ENCODE measurements around the gene ARFIP1. TPM values are rescaled to one million over a fixed set of nuclear protein-coding genes. Genes with fewer than 3 reads are reported as not detected.
"Not testable (repeated sequence)": the region's sequence is repeated elsewhere in the genome, so short reads cannot be mapped to it uniquely, and the experiment has no call there.

The ARFIP1 gene
- total RNA-seq, 6 experiments from 2014 or later: 34.8 to 44.3 (median 37.7) TPM

DNA sequence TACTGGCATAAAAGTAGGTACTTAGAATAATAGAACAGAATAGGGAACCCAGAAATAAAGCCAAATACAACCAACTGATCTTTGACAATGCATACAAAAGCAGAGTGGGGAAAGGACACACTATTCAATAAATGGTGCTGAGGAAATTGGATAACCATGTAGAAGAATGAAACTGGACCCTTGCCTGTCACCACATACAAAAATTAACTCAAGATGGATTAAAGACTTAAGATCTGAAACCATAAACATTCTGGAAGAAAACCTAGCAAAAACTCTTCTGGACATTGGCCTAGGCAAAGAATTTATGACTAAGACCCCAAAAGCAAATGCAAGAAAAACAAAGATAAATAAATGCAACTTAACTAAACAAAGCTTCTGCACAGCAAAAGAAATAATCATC lies 45.6 kb downstream of the ARFIP1 start:
- Mint-ChIP-seq H3K36me3 (ENCODE audit: low read depth) (peaks cover 24% of the 10 kb centered on the region), H3K9me3 (peaks cover 8% of the 10 kb centered on the region), H3K4me3 (no peak overlapping the region), H3K4me1 (ENCODE audit: low read depth) (peaks cover 12% of the 10 kb centered on the region; the same call in 1 of the 2 replicates), H3K27ac (no peak overlapping the region), H3K27me3 (ENCODE audit: insufficient read depth) (no peaks in the 10 kb centered on the region)
- TF ChIP-seq, protein P1, sequence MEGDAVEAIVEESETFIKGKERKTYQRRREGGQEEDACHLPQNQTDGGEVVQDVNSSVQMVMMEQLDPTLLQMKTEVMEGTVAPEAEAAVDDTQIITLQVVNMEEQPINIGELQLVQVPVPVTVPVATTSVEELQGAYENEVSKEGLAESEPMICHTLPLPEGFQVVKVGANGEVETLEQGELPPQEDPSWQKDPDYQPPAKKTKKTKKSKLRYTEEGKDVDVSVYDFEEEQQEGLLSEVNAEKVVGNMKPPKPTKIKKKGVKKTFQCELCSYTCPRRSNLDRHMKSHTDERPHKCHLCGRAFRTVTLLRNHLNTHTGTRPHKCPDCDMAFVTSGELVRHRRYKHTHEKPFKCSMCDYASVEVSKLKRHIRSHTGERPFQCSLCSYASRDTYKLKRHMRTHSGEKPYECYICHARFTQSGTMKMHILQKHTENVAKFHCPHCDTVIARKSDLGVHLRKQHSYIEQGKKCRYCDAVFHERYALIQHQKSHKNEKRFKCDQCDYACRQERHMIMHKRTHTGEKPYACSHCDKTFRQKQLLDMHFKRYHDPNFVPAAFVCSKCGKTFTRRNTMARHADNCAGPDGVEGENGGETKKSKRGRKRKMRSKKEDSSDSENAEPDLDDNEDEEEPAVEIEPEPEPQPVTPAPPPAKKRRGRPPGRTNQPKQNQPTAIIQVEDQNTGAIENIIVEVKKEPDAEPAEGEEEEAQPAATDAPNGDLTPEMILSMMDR (IDR thresholded peaks at IDR 0.05): no peak
- no peak for DNase-seq

DNA sequence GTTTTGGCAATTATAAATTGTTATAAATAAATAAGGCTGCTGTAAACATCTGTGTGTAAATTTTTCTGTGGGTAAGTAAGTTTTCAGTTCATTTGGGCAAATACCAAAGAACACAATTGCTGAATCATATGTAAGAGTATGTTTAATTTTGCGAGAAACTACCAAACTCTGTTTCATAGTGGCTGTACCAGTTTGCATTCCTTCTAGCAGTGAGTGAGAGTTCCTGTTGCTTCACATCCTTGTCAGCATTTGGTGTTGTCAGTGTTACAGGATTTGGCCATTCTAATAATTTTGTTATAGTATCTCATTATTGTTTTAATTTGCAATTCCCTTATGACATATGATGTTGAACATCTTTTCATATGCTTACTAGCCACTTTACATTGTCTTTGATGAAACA lies 48.4 kb downstream of the ARFIP1 start:
- Mint-ChIP-seq H3K4me3 (no peak overlapping the region), H3K36me3 (ENCODE audit: low read depth) (peaks cover 31% of the 10 kb centered on the region), H3K9me3 (peaks cover 5% of the 10 kb centered on the region), H3K27me3 (ENCODE audit: insufficient read depth) (no peaks in the 10 kb centered on the region), H3K27ac (no peak overlapping the region), H3K4me1 (ENCODE audit: low read depth) (peaks cover 33% of the 10 kb centered on the region)
- TF ChIP-seq, protein P1 (IDR thresholded peaks at IDR 0.05): no peak
- no peak for DNase-seq

DNA sequence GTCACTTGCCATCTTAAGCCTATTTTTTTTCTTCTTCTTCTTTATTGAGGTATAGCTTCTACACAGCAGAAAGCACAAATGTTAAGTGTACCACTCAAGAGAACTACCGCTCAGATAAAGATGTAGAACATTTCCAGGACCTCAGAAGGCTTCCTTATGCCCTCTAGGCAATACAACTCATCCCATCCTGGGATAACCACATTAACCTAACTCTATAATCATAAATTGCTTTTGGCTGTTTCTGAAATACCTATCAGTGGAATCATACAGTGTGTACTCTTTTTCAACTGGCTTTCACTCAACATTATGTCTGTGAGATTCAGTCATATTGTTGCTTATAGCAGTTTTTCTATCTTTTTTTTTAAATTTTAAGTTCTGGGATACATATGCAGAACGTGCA lies 51.7 kb downstream of the ARFIP1 start:
- H3K9me3 Mint-ChIP-seq: peaks cover 5% of the 10 kb centered on the region
- no peaks in the 10 kb centered on the region for H3K27me3 Mint-ChIP-seq (ENCODE audit: insufficient read depth)
- H3K27ac Mint-ChIP-seq: no peak overlapping the region
- peaks cover 56% of the 10 kb centered on the region for H3K36me3 Mint-ChIP-seq (ENCODE audit: low read depth)
- TF ChIP-seq, protein P1 (IDR thresholded peaks at IDR 0.05): no peak
- H3K4me3 Mint-ChIP-seq: no peak overlapping the region
- peaks cover 21% of the 10 kb centered on the region for H3K4me1 Mint-ChIP-seq (ENCODE audit: low read depth)
- peak; percentile 54 for DNase-seq

DNA sequence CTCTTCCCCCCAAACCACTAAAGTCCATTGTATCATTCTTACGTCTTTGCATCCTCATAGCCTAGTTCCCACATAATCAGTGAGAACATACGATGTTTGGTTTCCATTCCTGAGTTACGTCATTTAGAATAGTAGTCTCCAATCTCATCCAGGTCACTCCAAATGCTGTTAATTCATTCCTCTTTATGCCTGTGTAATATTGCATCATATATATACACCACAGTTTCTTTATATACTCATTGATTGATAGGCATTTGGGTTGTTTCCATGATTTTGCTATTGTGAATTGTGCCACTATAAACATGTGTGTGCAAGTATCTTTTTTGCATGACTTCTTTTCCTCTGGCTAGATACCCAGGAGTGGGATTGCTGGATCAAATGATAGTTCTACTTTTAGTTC lies 57.2 kb downstream of the ARFIP1 start:
- no peak overlapping the region for H3K4me3 Mint-ChIP-seq
- TF ChIP-seq, protein P1 (IDR thresholded peaks at IDR 0.05): no peak
- H3K27me3 Mint-ChIP-seq (ENCODE audit: insufficient read depth): no peaks in the 10 kb centered on the region; the same call in 1 of the 2 replicates
- H3K4me1 Mint-ChIP-seq (ENCODE audit: low read depth): peaks cover 7% of the 10 kb centered on the region
- H3K27ac Mint-ChIP-seq: no peak overlapping the region
- H3K9me3 Mint-ChIP-seq: peaks cover 5% of the 10 kb centered on the region; the same call in 1 of the 2 replicates
- peaks cover 50% of the 10 kb centered on the region for H3K36me3 Mint-ChIP-seq (ENCODE audit: low read depth)
- no peak for DNase-seq

DNA sequence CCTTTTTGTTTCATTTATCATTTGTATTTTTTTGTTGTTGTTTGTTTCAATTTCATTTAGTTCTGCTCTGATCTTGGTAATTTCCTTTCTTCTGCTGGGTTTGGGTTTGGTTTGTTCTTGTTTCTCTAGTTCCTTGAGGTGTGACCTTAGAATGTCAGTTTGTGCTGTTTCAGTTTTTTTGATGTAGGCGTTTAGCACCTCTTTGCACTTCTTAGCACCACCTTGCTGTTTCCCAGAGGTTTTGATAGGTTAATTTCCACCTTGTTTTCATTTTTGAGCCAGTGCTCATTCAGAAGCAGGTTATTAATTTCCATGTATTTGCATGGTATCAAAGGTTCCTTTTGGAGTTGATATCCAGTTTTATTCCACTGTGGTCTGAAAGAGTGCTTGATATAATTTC lies 60.0 kb downstream of the ARFIP1 start:
- not testable (repeated sequence) for H3K27ac Mint-ChIP-seq; H3K9me3 Mint-ChIP-seq; H3K27me3 Mint-ChIP-seq (ENCODE audit: insufficient read depth); DNase-seq; H3K4me1 Mint-ChIP-seq (ENCODE audit: low read depth); H3K4me3 Mint-ChIP-seq
- peaks cover 29% of the 10 kb centered on the region for H3K36me3 Mint-ChIP-seq (ENCODE audit: low read depth)

DNA sequence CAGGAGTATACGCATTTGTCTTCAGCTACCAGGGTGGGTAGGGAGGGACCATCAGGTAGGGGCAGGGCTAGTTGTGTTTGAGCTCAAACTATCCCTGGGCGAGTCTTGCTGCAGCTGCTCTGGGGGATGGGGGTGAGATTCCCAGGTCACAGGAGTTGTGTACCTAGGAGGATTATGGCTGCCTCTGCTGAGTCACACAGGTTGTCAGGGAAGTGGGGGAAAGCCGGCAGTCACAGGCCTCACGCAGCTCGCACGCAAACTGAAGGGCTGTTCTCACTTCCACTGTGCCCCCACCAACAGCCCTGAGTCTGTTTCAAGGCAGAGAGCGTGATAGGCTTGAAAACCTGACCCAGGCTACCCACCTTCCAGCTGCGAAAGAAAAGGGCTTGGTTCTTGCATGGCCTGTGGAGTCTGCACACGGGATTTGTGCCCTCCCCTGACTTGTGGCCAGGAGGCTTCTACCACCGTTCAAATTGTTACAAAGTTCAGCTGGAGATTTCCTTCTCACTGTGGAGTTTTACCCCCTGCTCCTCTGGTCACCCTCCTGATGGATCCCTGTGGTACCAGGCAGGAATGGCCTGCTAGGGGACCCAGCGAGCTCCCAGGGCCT lies 63.8 kb downstream of the ARFIP1 start:
- Mint-ChIP-seq H3K4me1 (ENCODE audit: low read depth) (peaks cover 10% of the 10 kb centered on the region), H3K4me3 (no peak overlapping the region), H3K27me3 (ENCODE audit: insufficient read depth) (no peaks in the 10 kb centered on the region; the same call in 1 of the 2 replicates), H3K9me3 (peaks cover 5% of the 10 kb centered on the region; the same call in 1 of the 2 replicates), H3K36me3 (ENCODE audit: low read depth) (peaks cover 11% of the 10 kb centered on the region), H3K27ac (no peak overlapping the region)
- TF ChIP-seq, protein P1 (IDR thresholded peaks at IDR 0.05): no peak
- DNase-seq: no peak
